WI38 (cell line): ENCODE results near the gene KIF26B.

Experiments
- H3K4me3 ChIP-seq: 2 replicates; pipeline ENCODE4 v1.5.1; 2011; ENCODE audit warnings: low read depth, mild to moderate bottlenecking, control low read depth, low read length
- CTCF ChIP-seq: IDR thresholded peaks from 2 replicates; pipeline ENCODE4 v1.5.1; 2012; ENCODE audit warnings: low read depth, mild to moderate bottlenecking, control low read depth, low read length

KIF26B gene

DNA sequence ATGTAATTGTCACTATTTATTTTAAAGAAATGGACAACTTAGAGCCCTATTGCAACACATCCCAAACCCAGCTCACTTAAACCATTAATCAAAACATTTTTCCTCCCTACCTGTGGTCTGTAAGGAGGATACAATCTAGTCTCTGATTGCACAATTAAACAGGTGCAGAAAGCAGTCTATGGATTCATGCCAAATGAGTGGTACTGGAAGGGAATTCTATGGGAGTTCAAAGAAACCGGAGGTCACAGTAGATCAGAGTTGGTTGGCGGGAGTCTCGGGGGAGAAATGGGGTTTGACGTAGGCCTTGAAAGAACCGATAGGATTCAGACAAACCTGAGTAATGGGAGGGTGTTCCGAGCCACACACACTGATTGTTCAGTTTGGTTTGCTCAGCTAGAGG lies 314.9 kb downstream of the KIF26B start:
- H3K4me3 ChIP-seq, result no peak overlapping the region
- no peak for TF ChIP-seq CTCF

DNA sequence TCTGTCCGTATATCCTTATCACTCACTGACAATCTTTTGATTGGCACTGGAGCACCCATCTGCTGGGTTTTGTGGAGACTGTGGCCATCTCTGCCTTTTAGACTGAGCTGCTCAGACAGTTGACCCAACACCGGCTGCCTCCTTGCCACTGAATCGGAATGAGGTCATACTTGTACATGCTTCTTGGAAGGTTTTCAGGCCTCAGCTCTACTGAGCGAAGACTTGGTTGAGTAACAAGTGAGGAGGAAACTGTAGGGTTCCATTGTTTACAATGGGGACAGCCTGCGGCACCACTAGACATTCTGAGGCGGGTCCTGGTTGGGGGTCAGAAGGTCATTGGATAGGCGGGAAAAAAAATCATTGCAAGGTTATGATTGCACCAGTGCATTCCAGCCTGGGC lies 320.3 kb downstream of the KIF26B start:
- no peak overlapping the region for H3K4me3 ChIP-seq
- TF ChIP-seq CTCF, result no peak

- TF ChIP-seq CTCF, result no peak
- no peak overlapping the region for H3K4me3 ChIP-seq
Observed at GRCh38 chr1:245475961-245476516, 321.3 kb downstream of the KIF26B start.

DNA sequence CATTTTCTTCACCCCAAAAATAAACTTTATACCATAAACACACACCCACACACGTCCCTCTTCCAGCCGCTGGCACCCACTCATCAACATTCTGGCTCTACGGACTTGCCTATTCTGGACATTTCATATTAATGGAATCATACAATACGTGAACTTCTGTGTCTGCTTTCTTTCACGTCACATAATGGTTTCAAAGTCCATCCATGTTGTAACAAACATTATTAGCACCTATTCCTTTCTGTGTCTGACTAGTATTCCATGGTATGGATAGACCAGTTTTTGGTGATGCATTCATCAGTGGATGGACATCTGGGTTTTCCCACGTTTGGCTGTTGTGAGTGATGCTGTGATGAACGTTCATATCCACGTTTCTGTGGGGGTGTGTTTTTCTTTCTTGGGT lies 323.2 kb downstream of the KIF26B start:
- TF ChIP-seq CTCF, result no peak
- no peak overlapping the region for H3K4me3 ChIP-seq

GRCh38 chr1:245480393-245481120 lies 325.8 kb downstream of the KIF26B start:
- no peak overlapping the region for H3K4me3 ChIP-seq
- no peak for TF ChIP-seq CTCF

GRCh38 chr1:245481261-245481660 lies 326.5 kb downstream of the KIF26B start:
- no peak overlapping the region for H3K4me3 ChIP-seq
- TF ChIP-seq CTCF, result no peak

DNA sequence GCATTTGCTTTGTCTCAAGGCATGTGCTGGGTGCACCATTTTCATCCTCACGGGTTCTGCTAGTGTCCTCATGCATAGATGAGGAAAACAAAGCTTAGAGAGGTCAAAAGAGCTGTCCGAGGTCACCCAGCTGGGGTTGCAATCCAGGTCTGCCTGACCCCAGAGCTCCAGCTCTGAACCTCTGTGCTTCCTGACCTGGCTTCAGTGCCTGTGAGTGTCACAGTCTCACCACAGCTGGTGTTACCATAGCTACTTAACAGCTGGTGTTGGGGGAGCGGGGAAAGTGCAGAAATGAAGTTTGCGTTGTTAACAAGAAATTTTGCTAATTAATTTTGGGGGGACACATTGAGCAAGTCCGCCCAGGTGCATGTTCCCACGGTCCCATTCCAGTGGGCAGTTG lies 328.5 kb downstream of the KIF26B start:
- TF ChIP-seq CTCF, result no peak
- H3K4me3 ChIP-seq, result no peak overlapping the region
